Aorta (tissue), 5 donors: ENCODE data around the gene ESR2. TPM values are rescaled to one million over a fixed set of nuclear protein-coding genes. Genes with fewer than 3 reads are reported as not detected.

Experiments
- ATAC-seq: fragments of 200-7000 bp; cut with Tn5 transposase; one replicate; pipeline ENCODE4 v1.9.1; 2022; ENCODE audit warnings: moderate library complexity; ENCODE audit not compliant: low FRiP score
- DNase-seq, 2 donors: peaks; one replicate each; pipeline ENCODE4 v3.0.0-alpha.2; 2020
- H3K27ac ChIP-seq, 2 donors: one replicate each; pipeline ENCODE4 v1.5.1; 2013; ENCODE audit warnings: low read length in 2 of 2, mild to moderate bottlenecking in 2 of 2, moderate library complexity in 2 of 2, control low read depth in 1 of 2, inconsistent platforms in 1 of 2, low read depth in 1 of 2
- H3K27me3 ChIP-seq, 2 donors: one replicate each; pipeline ENCODE4 v1.6.1; 2013; ENCODE audit warnings: control low read depth in 1 of 2, low read length in 1 of 2, mild to moderate bottlenecking in 1 of 2, moderate library complexity in 1 of 2; ENCODE audit not compliant: insufficient read depth in 2 of 2, control insufficient read depth in 1 of 2
- H3K36me3 ChIP-seq, 2 donors: one replicate each; pipeline ENCODE4 v1.6.1; 2013; ENCODE audit warnings: control low read depth in 1 of 2, low read length in 1 of 2, mild to moderate bottlenecking in 1 of 2; ENCODE audit not compliant: insufficient read depth in 2 of 2, control insufficient read depth in 1 of 2
- H3K4me1 ChIP-seq, 2 donors: one replicate each; pipeline ENCODE4 v1.6.1; 2013; ENCODE audit warnings: low read length in 2 of 2, control low read depth in 1 of 2, mild to moderate bottlenecking in 1 of 2, moderate library complexity in 1 of 2; ENCODE audit not compliant: insufficient read depth in 2 of 2, control insufficient read depth in 1 of 2
- H3K4me3 ChIP-seq, 2 donors: one replicate each; pipeline ENCODE4 v1.5.1; 2013; ENCODE audit warnings: low read length in 2 of 2, control low read depth in 1 of 2, mild to moderate bottlenecking in 1 of 2
- H3K9me3 ChIP-seq: one replicate; pipeline ENCODE4 v1.6.1; 2013; ENCODE audit warnings: mild to moderate bottlenecking, low read length; ENCODE audit not compliant: control insufficient read depth
- WGBS, 2 donors: extraction: QIAGEN DNeasy Blood & Tissue Kit; methylation state at CpG; one replicate each; pipeline ENCODE4 v1.1.7; 2013; 5-methylcytosine and 5-hydroxymethylcytosine counted together
- intact Hi-C, 2 donors: fragments of 100-400 bp; cut with DNase I; formaldehyde crosslinking; loops; one replicate each; pipeline versions ENCODE4 v1.14.2 to v1.15.0; 2022
- polyA plus RNA-seq, 2 donors: library from polyadenylated mRNA; stranded (reverse); fragments of 200-250 nt; gene quantifications; one replicate each; pipeline ENCODE4 v1.2.3, GENCODE V29; 2013
- total RNA-seq, 2 donors: library from RNA; stranded (reverse); fragmentation: NEBNext Ultra II Directional; extraction: Animal tissue kit (Norgen Biotek cat#: 25700); gene quantifications; one replicate each; pipeline ENCODE4 v1.2.1, GENCODE V29; 2021
- donor health status: healthy with polysubstance abuse.
- donor health status: Bipolar disorder and iron deficiency.
- donor health status: DM: no; HTN: no; CAD: no.
- donor health status: DM: no; HTN: no; CAD: no.
- donor health status: DM: yes; HTN: yes; CAD: no.

ESR2 gene
- total and polyA plus RNA-seq, 4 donors = 0.10 to 0.27 TPM; not detected in 2

DNA sequence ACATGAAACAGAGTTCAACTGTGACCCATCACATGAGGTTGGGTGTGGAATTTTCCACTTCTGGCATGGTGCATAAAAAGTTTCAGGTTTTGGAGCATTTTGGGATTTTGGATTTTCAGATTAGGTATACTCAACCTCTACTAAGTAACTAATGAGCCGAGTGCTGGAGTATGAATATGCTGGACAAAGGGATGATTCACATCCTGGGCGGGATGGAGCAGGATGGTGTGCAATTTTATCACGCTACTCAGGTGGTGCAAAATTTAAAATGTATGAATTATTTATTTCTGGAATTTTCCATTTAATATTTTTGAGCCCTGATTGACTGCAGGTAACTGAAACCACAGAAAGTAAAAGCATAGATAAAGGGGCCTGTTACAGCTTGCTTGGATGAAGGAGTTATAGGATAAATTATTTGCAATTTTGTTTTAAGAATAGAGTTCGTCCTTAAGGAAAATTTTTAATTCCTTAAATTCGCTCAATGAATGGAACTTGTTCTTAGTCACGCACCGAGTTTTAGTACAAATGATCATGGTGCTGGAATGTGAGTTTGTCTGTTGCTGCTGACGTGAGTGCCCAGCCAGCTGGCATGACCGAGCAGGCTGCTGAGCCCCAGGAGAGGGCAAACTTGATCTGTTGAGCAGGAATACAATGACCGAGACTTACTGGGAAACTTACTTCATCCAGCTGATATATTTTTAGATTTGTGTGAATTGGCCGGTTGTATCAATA is 176.3 kb downstream of the ESR2 start:
- H3K4me1 ChIP-seq = peaks cover 0 to 11% of the 10 kb centered on the region in 2 donors
- peak; percentile 90 for ATAC-seq
- WGBS, 2 donors = 11 to 17% methylated on average over 11 of the region's 11 CpGs
- peak overlapping the region; percentile 93 to 94 for H3K27ac ChIP-seq
- peaks cover 0 to 3% of the 10 kb centered on the region in 2 donors for H3K36me3 ChIP-seq
- H3K4me3 ChIP-seq = no peak overlapping the region
- no peaks in the 10 kb centered on the region for H3K27me3 ChIP-seq
- peak; percentile 89 to 92 for DNase-seq
- intact Hi-C loops = loop anchor here (5.0 kb wide), 3 partner anchors 36 to 81 kb away; no protein-coding TSS in a partner anchor
- H3K9me3 ChIP-seq = no peaks in the 10 kb centered on the region

DNA sequence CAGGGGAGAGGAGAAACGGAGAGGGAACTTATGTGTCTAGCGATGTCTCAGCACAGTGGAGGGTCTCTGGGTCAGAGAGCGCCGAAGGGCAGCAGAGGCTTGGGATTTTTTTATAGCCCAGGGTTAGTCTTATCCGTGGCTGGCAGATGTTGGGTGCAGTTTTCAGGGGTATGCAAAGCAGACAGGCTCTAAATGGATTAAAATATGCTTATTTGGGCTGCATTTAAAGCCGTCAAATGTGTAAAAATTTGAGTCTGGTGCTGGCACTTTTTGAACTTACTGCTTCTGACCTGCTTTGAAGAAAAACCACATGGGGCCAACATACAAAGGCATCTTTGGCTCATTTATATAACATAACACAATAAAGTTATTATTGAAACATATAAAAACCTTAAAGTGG is 178.8 kb downstream of the ESR2 start:
- intact Hi-C loops = loop anchor here (2.0 to 5.0 kb wide), 4 partner anchors 33 to 78 kb away; no protein-coding TSS in a partner anchor
- WGBS, 2 donors = 70 to 77% methylated on average over 6 of the region's 6 CpGs
- H3K9me3 ChIP-seq = no peaks in the 10 kb centered on the region
- H3K27me3 ChIP-seq = no peaks in the 10 kb centered on the region
- peak overlapping the region; percentile 4 to 59 for H3K27ac ChIP-seq
- H3K4me3 ChIP-seq = no peak overlapping the region
- H3K4me1 ChIP-seq = peaks cover 0 to 11% of the 10 kb centered on the region in 2 donors
- ATAC-seq = no peak
- DNase-seq = no peak
- H3K36me3 ChIP-seq = no peaks in the 10 kb centered on the region

DNA sequence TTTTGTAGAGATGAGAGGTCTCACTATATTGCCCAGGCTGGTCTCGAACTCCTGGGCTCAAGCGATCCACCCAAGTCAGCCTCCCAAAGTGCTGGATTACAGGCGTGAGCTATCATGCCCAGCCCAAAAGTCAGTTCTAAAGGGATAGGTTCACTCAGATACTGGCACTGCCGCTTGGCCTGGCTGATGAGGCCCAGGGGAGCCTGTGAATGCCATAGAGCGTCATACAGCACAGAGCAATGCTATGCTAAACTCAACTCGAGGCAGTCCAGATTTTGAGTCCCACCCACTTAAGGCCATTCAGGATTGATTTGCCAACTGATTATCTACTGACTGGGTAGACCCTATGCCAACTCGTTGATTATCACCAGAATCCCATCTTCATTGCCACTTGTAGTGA is 179.4 kb downstream of the ESR2 start:
- H3K9me3 ChIP-seq = no peaks in the 10 kb centered on the region
- 60 to 75% methylated on average over 7 of the region's 7 CpGs for WGBS, 2 donors
- no peaks in the 10 kb centered on the region for H3K27me3 ChIP-seq
- ATAC-seq = no peak
- intact Hi-C loops = loop anchor here (2.0 to 5.0 kb wide), 4 partner anchors 32 to 77 kb away; no protein-coding TSS in a partner anchor
- no peak overlapping the region for H3K4me3 ChIP-seq
- DNase-seq = no peak
- peaks cover 0 to 11% of the 10 kb centered on the region in 2 donors for H3K4me1 ChIP-seq
- H3K36me3 ChIP-seq = no peaks in the 10 kb centered on the region
- peak overlapping the region; percentile 4 to 59 for H3K27ac ChIP-seq

DNA sequence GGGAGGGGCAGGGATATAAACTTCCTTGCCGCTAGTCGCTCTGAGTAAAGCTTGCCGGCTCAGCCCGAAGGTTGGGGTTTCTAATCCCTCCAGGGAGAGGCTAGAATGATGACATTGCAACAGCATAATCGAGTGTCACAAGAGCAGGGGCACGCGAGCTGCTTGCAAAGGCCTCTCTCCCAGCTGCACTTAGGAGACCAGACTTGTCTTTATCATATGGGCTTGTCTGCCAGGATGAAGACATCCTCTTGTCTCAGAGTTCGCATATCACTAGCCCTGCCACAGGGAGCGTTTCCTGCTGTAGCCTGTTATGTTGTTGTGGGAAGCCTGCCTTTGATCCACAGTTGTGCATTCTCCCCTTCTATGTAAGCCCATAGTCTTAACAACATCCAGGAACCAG is 180.0 kb downstream of the ESR2 start:
- no peak overlapping the region for H3K4me3 ChIP-seq
- no peaks in the 10 kb centered on the region for H3K9me3 ChIP-seq
- 35 to 43% methylated on average over 9 of the region's 9 CpGs for WGBS, 2 donors
- no peak for ATAC-seq
- peak overlapping the region; percentile 4 to 16 for H3K27ac ChIP-seq
- peaks cover 0 to 7% of the 10 kb centered on the region in 2 donors for H3K4me1 ChIP-seq
- intact Hi-C loops = loop anchor here in 1 of 2 donors (2.0 kb wide), 1 partner anchor 31 kb away; no protein-coding TSS in a partner anchor
- H3K36me3 ChIP-seq = no peaks in the 10 kb centered on the region
- DNase-seq = peak in 1 of 2 donors; percentile 44
- H3K27me3 ChIP-seq = no peaks in the 10 kb centered on the region

DNA sequence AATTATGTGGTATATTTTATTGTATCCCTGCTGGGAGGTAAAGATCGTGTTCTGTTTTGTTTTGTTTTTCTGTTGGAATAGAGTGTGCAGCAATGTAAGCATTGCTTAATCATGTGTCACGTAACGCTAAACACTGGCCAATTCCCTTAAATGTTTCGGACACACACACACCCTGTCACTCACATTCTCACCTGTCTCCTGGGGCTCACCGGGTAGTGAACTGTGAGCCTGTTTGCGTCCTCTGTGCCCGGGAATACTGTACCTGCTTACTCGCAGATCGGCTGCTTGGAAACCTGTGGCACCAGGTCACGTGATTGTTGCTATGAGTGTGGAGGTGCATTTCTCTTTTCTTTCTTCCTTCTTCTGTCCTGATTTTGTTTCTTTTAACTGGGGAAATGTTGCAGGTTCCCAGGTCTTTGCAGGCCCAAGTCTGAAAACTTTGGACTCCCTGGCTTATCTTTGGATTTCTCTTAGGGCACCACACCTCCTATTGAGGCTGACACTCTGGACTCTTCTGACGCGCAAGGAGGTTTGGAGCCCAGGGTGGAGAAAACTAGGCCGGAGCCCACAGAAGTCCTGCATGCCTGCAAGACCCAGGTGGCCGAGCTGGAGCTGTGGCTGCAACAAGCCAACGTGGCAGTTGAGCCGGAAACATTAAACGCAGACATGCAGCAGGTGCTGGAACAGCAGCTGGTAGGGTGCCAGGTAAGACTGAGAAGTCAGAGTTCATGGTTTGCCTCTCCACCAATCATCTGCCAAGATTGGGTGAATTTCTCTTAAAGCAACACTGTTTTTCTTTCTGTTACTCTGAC is 181.1 kb downstream of the ESR2 start:
- no peak overlapping the region for H3K4me3 ChIP-seq
- H3K4me1 ChIP-seq = peaks cover 0 to 2% of the 10 kb centered on the region in 2 donors
- intact Hi-C loops = no loop called here
- H3K27ac ChIP-seq = peak overlapping the region; percentile 64 to 70
- no peaks in the 10 kb centered on the region for H3K9me3 ChIP-seq
- no peak for DNase-seq
- 14 to 16% methylated on average over 17 of the region's 17 CpGs for WGBS, 2 donors
- no peaks in the 10 kb centered on the region for H3K36me3 ChIP-seq
- no peak for ATAC-seq
- H3K27me3 ChIP-seq = no peaks in the 10 kb centered on the region

DNA sequence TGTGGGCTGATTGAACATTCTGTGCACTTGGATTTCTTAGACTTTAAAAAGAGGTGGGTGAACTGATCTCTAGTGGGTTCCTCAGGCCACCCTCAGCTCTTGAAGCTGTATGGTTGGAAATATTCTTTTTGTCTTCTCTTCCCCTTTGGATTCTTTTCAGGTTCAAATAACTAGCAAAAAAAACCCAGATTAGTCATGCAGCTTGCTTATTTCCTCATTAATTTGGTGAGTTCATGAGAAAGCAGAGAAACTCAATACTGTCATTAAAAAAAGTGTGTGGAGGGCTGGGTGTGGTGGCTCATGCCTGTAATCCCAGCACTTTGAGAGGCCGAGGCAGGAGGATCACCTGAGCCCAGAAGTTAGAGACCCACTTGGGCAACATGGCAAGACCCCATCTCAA is 183.4 kb downstream of the ESR2 start:
- Histone ChIP-seq H3K36me3 (peaks cover 0 to 6% of the 10 kb centered on the region in 2 donors), H3K9me3 (no peaks in the 10 kb centered on the region), H3K4me3 (no peak overlapping the region), H3K4me1 (peaks cover 0 to 2% of the 10 kb centered on the region in 2 donors), H3K27ac (no peak overlapping the region), H3K27me3 (no peaks in the 10 kb centered on the region)
- ATAC-seq (no peak), DNase-seq (no peak)
- 96 to 100% methylated on average over 1 of the region's 1 CpG for WGBS, 2 donors
- intact Hi-C loops = no loop called here

DNA sequence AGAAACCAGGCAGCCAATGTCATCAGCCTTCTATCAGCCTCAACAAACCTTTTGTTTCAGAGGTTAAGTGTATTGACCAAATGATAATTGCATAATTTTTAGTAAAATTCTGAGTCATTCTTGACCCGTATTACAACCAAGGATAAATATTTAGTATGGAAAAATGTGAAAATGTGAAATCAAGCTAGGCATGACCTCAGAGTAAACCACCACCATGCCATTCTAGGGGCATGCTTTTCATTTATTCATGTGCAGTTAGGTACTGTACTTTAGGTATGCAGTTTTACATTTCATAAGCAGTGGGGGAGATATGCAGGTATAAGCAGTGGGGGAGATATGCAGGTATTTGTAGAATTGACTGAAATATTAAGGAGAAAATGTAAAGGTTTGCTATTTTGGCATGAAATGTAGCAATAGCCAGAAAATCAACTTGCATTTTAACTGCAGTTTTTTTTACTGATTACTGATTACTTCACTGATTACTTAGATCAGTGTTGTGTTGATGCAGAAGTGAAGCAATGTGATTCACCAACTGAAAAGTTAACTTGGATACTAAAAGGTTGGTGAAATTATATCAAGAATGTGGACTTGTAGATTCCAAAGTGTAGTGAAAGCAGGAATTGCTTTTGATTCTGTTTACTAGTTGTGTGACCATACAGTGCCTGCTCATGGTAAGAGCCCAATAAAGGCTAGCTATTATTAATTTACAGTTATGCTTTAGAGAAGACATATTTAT is 184.2 kb downstream of the ESR2 start:
- DNase-seq (no peak), ATAC-seq (no peak)
- intact Hi-C loops = no loop called here
- Histone ChIP-seq H3K27ac (peak overlapping the region in 1 of 2 donors; percentile 30), H3K4me3 (no peak overlapping the region), H3K9me3 (no peaks in the 10 kb centered on the region), H3K4me1 (peaks cover 0 to 2% of the 10 kb centered on the region in 2 donors), H3K36me3 (peaks cover 0 to 6% of the 10 kb centered on the region in 2 donors), H3K27me3 (no peaks in the 10 kb centered on the region)
- WGBS, 2 donors = 8 to 27% methylated on average over 1 of the region's 1 CpG

DNA sequence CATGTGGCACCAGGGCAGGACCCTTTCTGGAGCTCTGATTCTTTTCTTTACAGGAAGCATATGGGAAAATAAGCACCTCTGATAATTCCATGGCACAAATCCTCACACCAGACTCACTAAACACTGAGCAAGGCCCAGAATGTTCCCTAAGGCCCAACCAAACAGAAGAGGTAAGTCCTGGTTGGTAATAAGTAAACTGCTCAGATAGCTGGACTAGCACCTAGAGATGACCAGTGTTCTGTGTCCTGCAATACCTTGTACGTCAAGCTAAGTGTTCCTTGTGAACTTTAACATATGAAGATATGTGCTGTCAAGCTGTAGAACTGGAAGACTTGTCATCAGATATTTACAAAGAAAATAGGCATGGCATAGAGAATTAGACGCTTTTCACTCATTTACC is 186.7 kb downstream of the ESR2 start:
- ATAC-seq = no peak
- Histone ChIP-seq H3K4me1 (no peaks in the 10 kb centered on the region), H3K36me3 (peaks cover 5 to 11% of the 10 kb centered on the region in 2 donors), H3K27me3 (no peaks in the 10 kb centered on the region), H3K4me3 (no peak overlapping the region), H3K9me3 (no peaks in the 10 kb centered on the region), H3K27ac (no peak overlapping the region)
- intact Hi-C loops = no loop called here
- 95 to 97% methylated on average over 2 of the region's 2 CpGs for WGBS, 2 donors
- DNase-seq = no peak
